HepG2 (cell line): ENCODE measurements around the gene NDUFS7. TPM values are rescaled to one million over a fixed set of nuclear protein-coding genes. Genes with fewer than 3 reads are reported as not detected.

ENCODE experiments used
- ATAC-seq: fragments of 200-7000 bp; cut with Tn5 transposase; 3 replicates; pipeline ENCODE4 v1.9.1; 2020; ENCODE audit warnings: mild to moderate bottlenecking, moderate library complexity
- BruUV-seq: library from RNA; stranded (reverse); fragments of 400-500 nt; replicated peaks from 2 replicates; lab custom pipeline; 2021; lab: Mats Ljungman, UMichigan
- CTCF ChIA-PET: fragments of 300-600 bp; formaldehyde crosslinking; extraction: SDS; loops from one replicate; lab custom pipeline; 2021; ENCODE audit warnings: low total read pairs, inconsistent platforms, low intra/inter-chr PET ratio; lab: Yijun Ruan, JAX
- POLR2A ChIA-PET: fragments of 350-600 bp; sonication (Branson Sonifier 250); formaldehyde crosslinking; loops from one replicate; lab custom pipeline; 2020; ENCODE audit warnings: antibody characterized with exemption, inconsistent platforms; lab: Yijun Ruan, JAX
- DNase-seq: peaks from one replicate; pipeline ENCODE4 v3.0.0-alpha.2; 2015; ENCODE audit warnings: low spot score
- FAIRE-seq: peaks from 3 replicates; lab custom pipeline; 2011; peaks lifted over from hg19 to GRCh38; lab: Jason Lieb, UNC
- H2AFZ ChIP-seq: one replicate; pipeline ENCODE4 v1.6.1; 2011; ENCODE audit warnings: low read length, inconsistent platforms
- H3K27ac ChIP-seq: fragments of 300-600 bp; 3 replicates; pipeline ENCODE4 v1.8.0; 2011; ENCODE audit warnings: mixed run types, mild to moderate bottlenecking, mixed read lengths, low read length, inconsistent platforms; ENCODE audit not compliant: insufficient read depth; ENCODE audit errors: extremely low read length
- H3K27me3 ChIP-seq, 2 experiments: fragments of 200-600 bp in 1 of 2; 2 replicates in 1 of 2; 3 replicates in 1 of 2; pipeline versions ENCODE4 v1.6.0 to v1.8.0; 2011; ENCODE audit warnings: low read length in 2 of 2, mild to moderate bottlenecking in 2 of 2, moderate library complexity in 2 of 2, inconsistent platforms in 1 of 2; ENCODE audit not compliant: insufficient read depth in 2 of 2, control insufficient read depth in 1 of 2
- H3K36me3 ChIP-seq, 2 experiments: fragments of 200-600 bp in 1 of 2; replicated peaks in 1 of 2; 2 replicates in 1 of 2; 3 replicates in 1 of 2; pipeline versions ENCODE4 v1.5.1 to v1.8.0; 2011; ENCODE audit warnings: low read length in 2 of 2, inconsistent platforms in 1 of 2; ENCODE audit not compliant: insufficient read depth in 2 of 2, control insufficient read depth in 1 of 2
- H3K4me1 ChIP-seq: 2 replicates; pipeline ENCODE4 v1.5.1; 2012; ENCODE audit warnings: low read length, inconsistent platforms; ENCODE audit not compliant: insufficient read depth
- H3K4me2 ChIP-seq: 2 replicates; pipeline ENCODE4 v1.6.0; 2011; ENCODE audit warnings: low read depth, low read length, inconsistent platforms
- H3K4me3 ChIP-seq, 3 experiments: fragments of 200-600 bp in 1 of 3; sonication (generic), shearing (Covaris generic) in 1 of 3; replicated peaks in 1 of 3; 2 replicates each; pipeline ENCODE4 v1.5.1; 2011 to 2016; ENCODE audit warnings: low read length in 3 of 3, inconsistent platforms in 2 of 3, low read depth in 2 of 3, mild to moderate bottlenecking in 2 of 3, control low read depth in 1 of 3, mixed read lengths in 1 of 3; ENCODE audit not compliant: insufficient read depth in 1 of 3
- H3K79me2 ChIP-seq: one replicate; pipeline ENCODE4 v1.6.1; 2011; ENCODE audit warnings: low read length, inconsistent platforms; ENCODE audit not compliant: insufficient read depth
- H3K9ac ChIP-seq: 2 replicates; pipeline ENCODE4 v1.6.0; 2011; ENCODE audit warnings: mild to moderate bottlenecking, low read depth, low read length, inconsistent platforms; ENCODE audit not compliant: insufficient read depth
- H3K9me3 ChIP-seq: 2 replicates; pipeline ENCODE4 v1.5.1; 2012; ENCODE audit warnings: mild to moderate bottlenecking, low read length
- H4K20me1 ChIP-seq: 2 replicates; pipeline ENCODE4 v1.6.0; 2011; ENCODE audit warnings: inconsistent platforms, mild to moderate bottlenecking, low read length, moderate library complexity; ENCODE audit not compliant: insufficient read depth
- ARNTL ChIP-seq: sonication (generic); formaldehyde crosslinking; IDR thresholded peaks from 2 replicates; pipeline ENCODE4 v1.4.0; 2020; ENCODE audit warnings: mild to moderate bottlenecking, missing genetic modification reagents
- BORCS8-MEF2B ChIP-seq: sonication (generic); formaldehyde crosslinking; IDR thresholded peaks from 2 replicates; pipeline ENCODE4 v1.8.0; 2022; ENCODE audit warnings: mild to moderate bottlenecking, missing genetic modification reagents
- IKZF4 ChIP-seq: sonication (generic); formaldehyde crosslinking; IDR thresholded peaks from 2 replicates; pipeline ENCODE4 v1.5.1; 2020; ENCODE audit warnings: borderline replicate concordance, mild to moderate bottlenecking, low read depth, missing genetic modification reagents; ENCODE audit errors: not compliant biosample characterization
- KAT8 ChIP-seq: IDR thresholded peaks from 2 replicates; pipeline ENCODE4 v1.6.1; 2016; ENCODE audit warnings: missing genetic modification reagents, missing compliant biosample characterization
- KLF6 ChIP-seq: IDR thresholded peaks from 2 replicates; pipeline ENCODE4 v1.8.0; 2016; ENCODE audit warnings: missing biosample characterization, missing genetic modification reagents
- KMT2A ChIP-seq: sonication (generic); formaldehyde crosslinking; IDR thresholded peaks from 2 replicates; pipeline ENCODE4 v1.4.0; 2020; ENCODE audit warnings: missing genetic modification reagents
- MTA1 ChIP-seq: sonication (generic); formaldehyde crosslinking; IDR thresholded peaks from 2 replicates; pipeline ENCODE4 v1.4.0; 2020; ENCODE audit warnings: missing genetic modification reagents, mild to moderate bottlenecking, borderline replicate concordance
- ZBED4 ChIP-seq: sonication (generic); formaldehyde crosslinking; IDR thresholded peaks from 2 replicates; pipeline ENCODE4 v1.4.0; 2020; ENCODE audit warnings: missing genetic modification reagents, borderline replicate concordance
- ZNF30 ChIP-seq: sonication (generic); formaldehyde crosslinking; IDR thresholded peaks from 2 replicates; pipeline ENCODE4 v1.5.0; 2020; ENCODE audit warnings: mild to moderate bottlenecking, missing genetic modification reagents
- ZNF350 ChIP-seq: sonication (generic); formaldehyde crosslinking; IDR thresholded peaks from 2 replicates; pipeline ENCODE4 v1.4.0; 2020; ENCODE audit warnings: mild to moderate bottlenecking, low read depth, missing genetic modification reagents, borderline replicate concordance
- ZNF746 ChIP-seq: sonication (generic); formaldehyde crosslinking; IDR thresholded peaks from 2 replicates; pipeline ENCODE4 v1.8.0; 2022; ENCODE audit warnings: mild to moderate bottlenecking, missing genetic modification reagents
- ZNF770 ChIP-seq: sonication (generic); formaldehyde crosslinking; IDR thresholded peaks from 2 replicates; pipeline ENCODE4 v1.5.0; 2020; ENCODE audit warnings: mild to moderate bottlenecking, missing genetic modification reagents
- WGBS: methylation state at CpG from one replicate; pipeline ENCODE4 v1.1.6; 2017; ENCODE audit warnings: low lambda C conversion rate; 5-methylcytosine and 5-hydroxymethylcytosine counted together
- in situ Hi-C: cut with HindIII; loops from 2 replicates; pipeline ENCODE4 v1.10.0; 2017; ENCODE audit warnings: low pct_unique_long_range_greater_than_20kb; ENCODE audit not compliant: extremely low pct_ligation_motif_present
- intact Hi-C: fragments of 100-400 bp; cut with micrococcal nuclease; formaldehyde crosslinking; loops from one replicate; pipeline ENCODE4 v1.10.0; 2022; ENCODE audit not compliant: unreplicated experiment
- polyA plus RNA-seq, 8 experiments: library from polyadenylated mRNA; depleted of rRNA in 3 of 8; stranded (reverse) in 7 of 8; unstranded in 1 of 8; fragments of >200 nt; fragmentation: Illumina TruSeq in 4 of 8; extraction: Trizol in 4 of 8; gene quantifications; 2 replicates each; pipeline versions ENCODE4 v1.2.1 to v1.2.3, GENCODE V29; 2011 to 2016; ENCODE audit warnings: low read depth in 4 of 8, missing spikeins in 1 of 8, mixed read lengths in 1 of 8; ENCODE audit not compliant: insufficient read depth in 1 of 8
- total RNA-seq, 5 experiments: library from RNA; depleted of rRNA; stranded (reverse); fragments of >200 nt; fragmentation: Illumina TruSeq; extraction: Trizol; gene quantifications; 2 replicates each; pipeline ENCODE4 v1.2.3, GENCODE V29; 2016; ENCODE audit warnings: low read depth in 1 of 5

The NDUFS7 gene
- total and polyA plus RNA-seq, 2 of the 13 experiments (the other 11 are each of a cell fraction or from before 2014, with no cell fraction given): 34.3 to 66.9 TPM

- peak; percentile 85 for TF ChIP-seq ZNF770
- peak; percentile 73; the same call in 1 of the 2 replicates for TF ChIP-seq ZNF350
- TF ChIP-seq ARNTL: peak; percentile 75
- TF ChIP-seq KAT8: no peak; the same call in 1 of the 2 replicates
- no peak; the same call in 1 of the 2 replicates for TF ChIP-seq KMT2A (CRISPR knock-in tag)
- TF ChIP-seq, all 625 proteins: peak for 271
Measured at GRCh38 chr19:1400281-1401137, 16.8 kb downstream of the NDUFS7 start (continued).

DNA sequence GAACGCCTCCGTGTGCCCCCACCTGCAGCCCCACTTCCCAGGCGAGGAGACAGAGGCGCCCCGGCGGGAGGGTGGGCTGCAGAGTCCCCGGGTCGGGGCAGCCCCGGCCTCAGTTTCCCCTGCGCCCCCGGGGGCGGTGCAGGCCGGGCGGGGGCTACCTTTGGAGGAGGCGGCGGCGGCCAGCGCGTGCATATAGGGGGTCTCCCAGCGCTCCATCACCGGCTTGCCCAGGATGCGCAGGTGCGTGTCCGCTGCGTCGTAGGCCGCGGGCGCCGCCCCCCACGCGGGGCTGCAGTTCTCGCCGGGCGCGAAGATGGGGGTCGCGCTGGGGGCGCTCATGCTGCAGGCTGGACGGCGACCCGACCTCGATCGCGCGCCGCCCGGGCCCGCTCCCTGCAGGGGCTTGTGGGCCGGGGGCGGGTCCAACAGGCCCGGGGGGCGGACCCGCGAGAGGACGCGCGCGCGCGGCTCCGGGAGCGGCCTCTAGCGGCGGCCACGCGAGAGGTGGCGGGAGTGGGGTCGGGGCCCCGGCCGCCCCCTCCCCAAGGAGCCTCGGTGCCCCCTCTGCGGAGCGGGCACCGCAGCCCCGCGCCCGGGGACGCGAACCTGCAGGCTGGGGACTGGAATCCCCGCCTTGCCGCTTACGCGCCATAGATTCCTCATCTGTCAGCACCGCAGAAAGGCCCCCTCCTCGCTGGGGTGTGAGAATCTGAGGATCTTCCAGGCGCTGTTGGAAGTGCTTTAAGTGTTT is 17.6 kb downstream of the NDUFS7 start, which contains the start of gene GAMT:
Gene GAMT, minus strand, starts transcription at position 405 of the 751 bp plus-strand sequence. Its CDS starts 66 bp downstream, at position 339.
- BruUV-seq: no TSS peak
- Histone ChIP-seq H3K27me3 (no peaks in the 10 kb centered on the region), H3K36me3 (0 out of 5 replicates have a peak, but pooled peaks cover 0 to 2% of the 10 kb centered on the region in 2 experiments), H4K20me1 (no peaks in the 10 kb centered on the region), H3K4me1 (peaks cover 51% of the 10 kb centered on the region), H3K9ac (peak within 1 kb of the TSS; percentile 75), H3K4me2 (peak within 1 kb of the TSS; percentile 98), H2AFZ (no peak within 1 kb of the TSS), H3K79me2 (no peaks in the 10 kb centered on the region), H3K9me3 (no peaks in the 10 kb centered on the region), H3K4me3 (peak within 1 kb of the TSS; percentile 70 to 91 (median 78)), H3K27ac (peak within 1 kb of the TSS; percentile 85)
- ChIA-PET POLR2A (interaction anchor here (0.7 to 1.2 kb wide), 2 partner anchors 28 to 132 kb away, joined by 3 to 4 read pairs; partner anchors contain the start of gene CIRBP), CTCF (no interaction called here)
- intact Hi-C loops (no loop called here), in situ Hi-C loops (no loop called here)
- no CpG with 5 or more reads among the region's 87 CpGs for WGBS
- FAIRE-seq (no peak), DNase-seq (no peak), ATAC-seq (peak; percentile 40)
- no peak; the same call in 1 of the 2 replicates for TF ChIP-seq ZBED4 (CRISPR knock-in tag)
- TF ChIP-seq KLF6 (CRISPR knock-in tag): no peak
- peak; percentile 32; the same call in 1 of the 2 replicates for TF ChIP-seq ZNF746 (CRISPR knock-in tag)
- TF ChIP-seq BORCS8-MEF2B (CRISPR knock-in tag): 0 out of 2 replicates have a peak, but pooled peaks have one; percentile 7
- TF ChIP-seq ZNF30 (CRISPR knock-in tag): no peak
- peak; percentile 22; the same call in 1 of the 2 replicates for TF ChIP-seq MTA1
- peak; percentile 75 for TF ChIP-seq IKZF4 (CRISPR knock-in tag)
